GM19238 (cell line): ENCODE data around the gene EPO.
"Not testable (repeated sequence)": the region's sequence is repeated elsewhere in the genome, so short reads cannot be mapped to it uniquely, and the experiment has no call there.

Experiments used
- DNase-seq: peaks from one replicate; pipeline ENCODE4 v3.0.0; 2011; ENCODE audit warnings: low spot score; ENCODE audit not compliant: insufficient read length

Gene EPO

DNA sequence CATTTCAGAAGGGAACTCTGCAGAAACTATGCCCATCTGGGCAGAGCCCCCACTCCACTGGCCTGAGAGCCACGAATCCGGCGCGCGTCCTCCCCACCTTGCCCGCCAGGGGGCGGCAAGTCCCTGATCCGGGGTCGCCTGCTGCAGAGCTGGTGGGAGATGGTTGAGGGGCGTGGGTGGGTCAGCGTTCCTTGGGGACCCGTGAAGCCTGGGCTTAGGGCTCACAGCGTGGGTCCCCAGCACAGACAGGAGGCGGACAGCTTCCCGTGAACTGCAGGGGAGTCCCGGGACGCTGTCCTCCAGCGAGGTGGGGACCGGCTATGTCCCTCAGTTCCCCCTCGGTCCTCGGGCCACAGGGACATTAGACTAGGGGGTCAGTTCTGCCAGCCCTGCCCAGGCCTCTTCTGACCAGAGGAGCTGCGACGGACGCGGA lies 14.9 kb upstream of the EPO start:
- DNase-seq, result peak; percentile 90

DNA sequence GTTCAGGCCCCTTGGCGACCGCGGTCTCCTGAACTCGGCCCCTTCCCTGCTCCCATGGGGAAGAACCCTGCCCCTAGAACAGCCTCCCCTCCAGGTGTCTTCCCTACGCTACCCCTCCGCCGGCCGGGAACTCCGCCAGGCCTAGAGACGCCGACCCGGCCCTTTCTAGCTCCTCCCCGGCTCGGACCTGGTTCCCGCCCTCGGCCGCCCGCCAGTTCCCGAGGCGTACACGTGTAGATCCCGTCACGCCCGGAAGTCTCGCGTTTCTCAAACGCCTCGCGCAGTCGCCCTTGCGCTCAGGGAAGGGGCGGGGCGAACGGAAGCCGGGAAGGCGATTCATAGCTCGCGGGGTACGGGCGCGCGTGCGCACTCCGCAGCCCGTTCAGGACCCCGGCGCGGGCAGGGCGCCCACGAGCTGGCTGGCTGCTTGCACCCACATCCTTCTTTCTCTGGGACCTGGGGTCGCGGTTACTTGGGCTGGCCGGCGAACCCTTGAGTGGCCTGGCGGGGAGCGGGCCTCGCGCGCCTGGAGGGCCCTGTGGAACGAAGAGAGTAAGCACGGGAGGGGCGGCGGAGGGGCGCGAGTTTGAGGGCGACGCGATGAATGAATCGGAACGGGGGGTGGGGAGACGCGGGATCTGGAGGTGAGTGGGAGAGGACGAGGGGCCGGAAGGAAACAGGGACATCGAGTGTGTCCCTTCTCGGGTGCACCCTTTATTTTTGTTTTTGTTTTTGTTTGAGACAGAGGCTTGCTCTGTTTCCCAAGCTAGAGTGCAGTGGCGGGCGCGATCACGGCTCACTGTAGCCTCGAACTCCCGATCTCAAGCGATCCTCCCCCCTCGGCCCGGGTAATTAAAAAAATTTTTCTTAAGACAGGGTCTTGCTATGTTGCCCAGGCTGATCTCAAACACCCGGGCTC lies 14.3 kb upstream of the EPO start, which contains the start of gene POP7:
POP7 (plus strand) TSS at position 369 of the 919 bp plus-strand sequence. CDS start 710 bp downstream, outside the sequence.
- DNase-seq, result peak; percentile 95

DNA sequence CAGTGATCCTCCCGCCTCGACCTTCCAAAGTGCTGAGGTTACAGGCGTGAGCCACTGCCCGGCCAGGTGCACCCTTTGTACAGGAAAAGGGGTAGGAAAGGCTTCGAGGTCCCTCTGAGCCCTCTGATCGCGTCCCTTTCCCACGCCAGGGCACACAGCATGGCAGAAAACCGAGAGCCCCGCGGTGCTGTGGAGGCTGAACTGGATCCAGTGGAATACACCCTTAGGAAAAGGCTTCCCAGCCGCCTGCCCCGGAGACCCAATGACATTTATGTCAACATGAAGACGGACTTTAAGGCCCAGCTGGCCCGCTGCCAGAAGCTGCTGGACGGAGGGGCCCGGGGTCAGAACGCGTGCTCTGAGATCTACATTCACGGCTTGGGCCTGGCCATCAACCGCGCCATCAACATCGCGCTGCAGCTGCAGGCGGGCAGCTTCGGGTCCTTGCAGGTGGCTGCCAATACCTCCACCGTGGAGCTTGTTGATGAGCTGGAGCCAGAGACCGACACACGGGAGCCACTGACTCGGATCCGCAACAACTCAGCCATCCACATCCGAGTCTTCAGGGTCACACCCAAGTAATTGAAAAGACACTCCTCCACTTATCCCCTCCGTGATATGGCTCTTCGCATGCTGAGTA lies 13.5 kb upstream of the EPO start:
- DNase-seq, result no peak

DNA sequence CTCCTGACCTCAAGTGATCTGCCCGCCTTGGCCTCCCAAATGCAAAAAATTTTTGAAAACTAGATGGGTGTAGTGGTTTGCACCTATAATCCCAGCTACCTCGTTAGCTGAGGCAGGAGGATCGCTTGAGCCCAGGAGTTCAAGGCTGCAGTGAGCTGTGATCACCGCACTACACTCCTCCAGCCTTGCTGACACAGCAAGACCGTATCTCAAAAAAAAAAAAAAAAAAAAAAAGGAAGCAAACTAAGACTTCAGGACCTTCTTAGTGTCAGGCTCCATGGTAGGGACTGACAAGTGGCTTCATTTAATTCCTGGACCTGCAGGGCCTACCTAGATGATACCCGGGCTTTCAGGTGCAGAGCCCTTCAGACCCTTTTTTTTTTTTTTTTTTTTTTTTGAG lies 11.9 kb upstream of the EPO start:
- no peak for DNase-seq

DNA sequence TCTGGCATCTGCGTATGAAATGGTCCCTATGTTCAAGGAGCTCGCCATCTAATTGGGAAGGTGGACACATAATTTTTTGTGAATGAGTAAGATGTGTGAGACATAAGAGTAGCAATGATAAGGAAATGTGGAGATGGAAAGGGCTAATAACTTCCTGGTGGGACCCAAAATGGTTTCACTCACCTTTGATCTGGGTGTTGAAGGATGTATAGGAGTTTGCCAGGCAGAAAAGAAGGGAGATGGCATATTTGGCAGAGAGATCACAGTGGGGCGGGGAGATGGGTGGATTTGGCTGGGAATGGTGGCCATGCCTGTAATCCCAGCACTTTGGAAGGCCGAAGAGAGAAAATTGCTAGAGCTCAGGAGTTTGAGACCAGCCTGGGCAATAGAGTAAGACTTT lies 9.8 kb upstream of the EPO start:
- DNase-seq, result no peak

DNA sequence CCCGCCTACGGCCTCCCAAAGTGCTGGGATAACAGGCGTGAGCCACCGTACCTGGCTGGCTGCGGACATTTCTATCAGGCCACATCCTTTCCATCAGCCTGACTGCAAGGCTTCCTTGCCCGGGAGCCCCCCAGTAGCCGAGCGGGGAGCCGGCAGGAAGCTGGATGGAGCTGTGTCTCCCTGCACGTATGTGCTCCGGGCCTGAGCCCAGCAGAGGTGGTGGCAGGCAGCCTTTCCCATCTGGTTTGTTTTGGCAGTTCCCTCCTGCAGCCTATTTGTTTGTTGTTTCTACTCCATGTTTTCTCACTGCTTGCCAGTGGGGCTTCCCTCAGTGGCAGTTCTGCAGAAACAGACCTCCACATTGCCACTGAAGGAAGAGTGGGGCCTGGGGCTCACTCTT lies 8.9 kb upstream of the EPO start:
- DNase-seq, result no peak

DNA sequence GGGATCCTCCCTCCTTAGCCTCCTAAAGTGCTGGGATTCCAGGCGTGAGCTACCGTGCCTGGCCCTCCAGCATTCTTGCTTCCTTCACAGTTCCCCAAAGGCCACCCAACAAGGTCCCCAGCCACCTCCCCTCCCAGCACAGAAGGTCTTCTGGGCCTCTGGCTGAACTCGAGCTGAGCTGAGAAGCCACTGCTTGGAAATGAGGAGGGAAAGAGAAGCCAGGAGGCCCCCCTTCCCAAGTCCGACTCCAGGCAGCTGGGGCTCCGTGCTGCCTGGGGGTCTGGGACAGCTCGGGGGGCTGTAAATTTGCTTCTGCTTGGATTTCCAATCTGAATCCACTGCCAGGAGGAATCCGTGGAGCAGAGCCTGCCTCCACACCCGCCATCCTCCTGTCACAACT lies 5.5 kb upstream of the EPO start:
- DNase-seq, result no peak

DNA sequence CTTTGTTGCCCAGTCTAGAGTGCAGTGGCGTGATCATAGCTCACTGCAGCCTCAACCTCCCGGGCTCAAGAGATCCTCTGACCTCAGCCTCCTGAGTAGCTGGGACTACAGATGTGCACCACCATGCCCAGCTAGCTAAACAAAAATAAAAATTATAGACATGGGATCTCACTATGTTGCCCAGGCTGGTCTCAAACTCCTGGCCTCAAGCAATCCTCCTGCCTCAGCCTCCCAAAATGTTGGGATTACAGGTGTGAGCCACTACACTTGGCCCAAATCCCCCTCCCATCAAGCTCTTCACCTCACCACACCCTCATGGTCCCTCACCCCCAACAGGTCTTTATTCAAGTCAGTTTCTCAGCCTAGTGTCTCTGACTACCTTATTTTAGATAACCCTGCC lies 3.2 kb upstream of the EPO start:
- not testable (repeated sequence) for DNase-seq

DNA sequence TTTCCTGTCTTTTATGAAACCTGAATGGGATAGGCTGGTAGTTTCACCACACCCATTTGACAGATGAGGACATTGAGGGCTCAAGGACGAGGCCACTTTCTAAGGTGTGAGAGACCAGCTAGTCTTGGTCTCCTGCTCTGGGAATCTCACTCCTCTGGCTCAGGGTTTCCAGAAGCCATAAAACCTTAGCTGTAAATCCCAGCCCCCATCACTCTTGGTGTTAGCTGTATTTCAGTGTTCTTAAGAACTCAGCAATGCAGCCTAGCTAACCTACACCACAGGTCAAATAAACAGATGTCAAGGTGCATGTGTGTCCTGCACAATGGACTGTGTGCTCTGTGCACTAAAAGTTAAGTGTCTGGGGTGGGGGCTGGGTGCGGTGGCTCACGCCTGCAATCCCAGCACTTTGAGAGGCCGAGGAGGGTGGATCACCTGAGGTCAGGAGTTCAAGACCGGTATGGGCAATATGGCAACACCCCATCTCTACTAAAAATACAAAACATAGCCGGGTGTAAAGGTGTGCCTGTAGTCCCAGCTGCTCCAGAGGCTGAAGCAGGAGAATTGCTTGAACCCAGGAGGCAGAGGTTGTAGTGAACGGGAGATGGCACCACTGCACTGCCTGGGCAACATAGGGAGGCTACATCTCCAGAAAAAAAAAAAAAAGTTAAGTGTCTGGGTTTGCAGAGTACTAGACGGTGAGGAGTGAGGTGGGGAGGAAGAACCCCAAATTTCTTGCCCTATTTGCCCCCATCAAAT lies 567 bp upstream of the EPO start:
- DNase-seq, result no peak

DNA sequence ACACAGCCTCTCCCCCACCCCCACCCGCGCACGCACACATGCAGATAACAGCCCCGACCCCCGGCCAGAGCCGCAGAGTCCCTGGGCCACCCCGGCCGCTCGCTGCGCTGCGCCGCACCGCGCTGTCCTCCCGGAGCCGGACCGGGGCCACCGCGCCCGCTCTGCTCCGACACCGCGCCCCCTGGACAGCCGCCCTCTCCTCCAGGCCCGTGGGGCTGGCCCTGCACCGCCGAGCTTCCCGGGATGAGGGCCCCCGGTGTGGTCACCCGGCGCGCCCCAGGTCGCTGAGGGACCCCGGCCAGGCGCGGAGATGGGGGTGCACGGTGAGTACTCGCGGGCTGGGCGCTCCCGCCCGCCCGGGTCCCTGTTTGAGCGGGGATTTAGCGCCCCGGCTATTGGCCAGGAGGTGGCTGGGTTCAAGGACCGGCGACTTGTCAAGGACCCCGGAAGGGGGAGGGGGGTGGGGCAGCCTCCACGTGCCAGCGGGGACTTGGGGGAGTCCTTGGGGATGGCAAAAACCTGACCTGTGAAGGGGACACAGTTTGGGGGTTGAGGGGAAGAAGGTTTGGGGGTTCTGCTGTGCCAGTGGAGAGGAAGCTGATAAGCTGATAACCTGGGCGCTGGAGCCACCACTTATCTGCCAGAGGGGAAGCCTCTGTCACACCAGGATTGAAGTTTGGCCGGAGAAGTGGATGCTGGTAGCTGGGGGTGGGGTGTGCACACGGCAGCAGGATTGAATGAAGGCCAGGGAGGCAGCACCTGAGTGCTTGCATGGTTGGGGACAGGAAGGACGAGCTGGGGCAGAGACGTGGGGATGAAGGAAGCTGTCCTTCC lies 620 bp downstream of the EPO start:
- no peak for DNase-seq

DNA sequence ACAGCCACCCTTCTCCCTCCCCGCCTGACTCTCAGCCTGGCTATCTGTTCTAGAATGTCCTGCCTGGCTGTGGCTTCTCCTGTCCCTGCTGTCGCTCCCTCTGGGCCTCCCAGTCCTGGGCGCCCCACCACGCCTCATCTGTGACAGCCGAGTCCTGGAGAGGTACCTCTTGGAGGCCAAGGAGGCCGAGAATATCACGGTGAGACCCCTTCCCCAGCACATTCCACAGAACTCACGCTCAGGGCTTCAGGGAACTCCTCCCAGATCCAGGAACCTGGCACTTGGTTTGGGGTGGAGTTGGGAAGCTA lies 1.2 kb downstream of the EPO start:
- no peak for DNase-seq

DNA sequence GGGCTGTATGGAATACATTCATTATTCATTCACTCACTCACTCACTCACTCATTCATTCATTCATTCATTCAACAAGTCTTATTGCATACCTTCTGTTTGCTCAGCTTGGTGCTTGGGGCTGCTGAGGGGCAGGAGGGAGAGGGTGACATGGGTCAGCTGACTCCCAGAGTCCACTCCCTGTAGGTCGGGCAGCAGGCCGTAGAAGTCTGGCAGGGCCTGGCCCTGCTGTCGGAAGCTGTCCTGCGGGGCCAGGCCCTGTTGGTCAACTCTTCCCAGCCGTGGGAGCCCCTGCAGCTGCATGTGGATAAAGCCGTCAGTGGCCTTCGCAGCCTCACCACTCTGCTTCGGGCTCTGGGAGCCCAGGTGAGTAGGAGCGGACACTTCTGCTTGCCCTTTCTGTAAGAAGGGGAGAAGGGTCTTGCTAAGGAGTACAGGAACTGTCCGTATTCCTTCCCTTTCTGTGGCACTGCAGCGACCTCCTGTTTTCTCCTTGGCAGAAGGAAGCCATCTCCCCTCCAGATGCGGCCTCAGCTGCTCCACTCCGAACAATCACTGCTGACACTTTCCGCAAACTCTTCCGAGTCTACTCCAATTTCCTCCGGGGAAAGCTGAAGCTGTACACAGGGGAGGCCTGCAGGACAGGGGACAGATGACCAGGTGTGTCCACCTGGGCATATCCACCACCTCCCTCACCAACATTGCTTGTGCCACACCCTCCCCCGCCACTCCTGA lies 2.4 kb downstream of the EPO start:
- DNase-seq, result no peak

DNA sequence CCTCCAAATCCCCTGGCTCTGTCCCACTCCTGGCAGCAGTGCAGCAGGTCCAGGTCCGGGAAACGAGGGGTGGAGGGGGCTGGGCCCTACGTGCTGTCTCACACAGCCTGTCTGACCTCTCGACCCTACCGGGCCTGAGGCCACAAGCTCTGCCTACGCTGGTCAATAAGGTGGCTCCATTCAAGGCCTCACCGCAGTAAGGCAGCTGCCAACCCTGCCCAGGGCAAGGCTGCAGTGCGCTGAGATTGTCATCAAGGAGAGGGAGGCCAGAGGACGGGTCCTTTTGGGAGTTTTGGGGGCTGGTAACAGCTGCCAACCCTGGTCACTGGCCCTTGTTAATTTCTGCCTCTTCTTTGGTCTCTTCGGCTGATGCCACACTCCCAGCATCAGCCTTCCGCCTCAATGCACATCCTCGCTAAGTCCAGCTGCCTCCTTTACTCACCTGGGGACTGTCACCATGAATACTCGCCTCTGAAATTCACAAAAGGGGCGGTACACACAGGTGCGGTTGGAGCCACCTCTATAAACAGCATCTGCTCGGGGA lies 3.5 kb downstream of the EPO start:
- no peak for DNase-seq

DNA sequence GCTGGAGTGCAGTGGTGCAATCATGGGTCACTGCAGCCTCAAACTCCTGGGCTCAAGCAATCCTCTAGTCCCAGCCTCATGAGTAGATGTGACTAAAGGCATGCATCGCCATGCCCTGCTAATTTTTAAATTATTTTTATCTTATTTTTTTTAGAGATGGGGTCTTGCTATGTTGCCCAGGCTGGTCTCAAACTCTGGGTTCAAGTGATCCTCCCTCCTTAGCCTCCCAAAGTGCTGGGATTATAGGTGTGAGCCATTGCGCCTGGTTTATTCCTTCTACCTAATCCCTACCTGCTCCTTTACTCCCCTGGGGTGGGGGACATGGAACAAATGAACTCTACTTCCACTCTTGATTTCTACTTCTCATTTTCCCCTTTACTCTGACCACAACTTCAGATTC lies 4.1 kb downstream of the EPO start:
- not testable (repeated sequence) for DNase-seq

DNA sequence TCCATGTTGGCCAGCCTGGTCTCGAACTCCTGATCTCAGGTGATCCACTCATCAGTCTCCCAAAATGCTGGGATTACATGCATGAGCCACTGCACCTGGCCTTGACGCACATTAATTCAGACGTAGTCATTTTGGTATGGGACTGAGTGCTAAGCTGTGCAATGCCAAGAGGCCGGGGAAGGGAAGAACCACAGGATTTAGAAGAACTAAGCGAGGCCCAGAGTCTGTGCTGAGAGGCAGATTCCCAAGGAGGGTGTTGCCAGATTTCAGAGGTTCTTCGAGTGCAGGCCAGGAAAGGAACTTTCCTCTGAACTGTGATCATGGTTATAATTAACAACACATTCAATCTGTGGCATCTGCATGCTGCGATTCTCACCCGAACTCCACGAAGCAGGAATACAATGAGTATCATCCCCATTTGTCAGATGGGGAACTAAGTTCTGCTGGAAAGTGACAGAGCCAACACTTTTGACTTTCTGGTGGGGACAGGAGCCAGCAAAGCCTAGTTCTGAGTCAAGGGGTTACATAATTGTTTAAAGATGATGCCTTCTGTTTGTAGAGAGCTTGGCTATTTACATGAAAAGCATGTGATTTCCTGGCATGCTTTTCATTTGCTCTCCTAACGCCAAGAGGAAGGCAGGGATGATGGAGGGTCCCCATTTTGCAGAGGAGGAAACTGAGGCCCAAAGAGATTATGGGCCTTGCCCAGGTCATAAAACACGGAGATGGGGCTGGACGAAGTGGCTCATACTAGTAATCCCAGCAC lies 6.9 kb downstream of the EPO start:
- DNase-seq, result no peak

DNA sequence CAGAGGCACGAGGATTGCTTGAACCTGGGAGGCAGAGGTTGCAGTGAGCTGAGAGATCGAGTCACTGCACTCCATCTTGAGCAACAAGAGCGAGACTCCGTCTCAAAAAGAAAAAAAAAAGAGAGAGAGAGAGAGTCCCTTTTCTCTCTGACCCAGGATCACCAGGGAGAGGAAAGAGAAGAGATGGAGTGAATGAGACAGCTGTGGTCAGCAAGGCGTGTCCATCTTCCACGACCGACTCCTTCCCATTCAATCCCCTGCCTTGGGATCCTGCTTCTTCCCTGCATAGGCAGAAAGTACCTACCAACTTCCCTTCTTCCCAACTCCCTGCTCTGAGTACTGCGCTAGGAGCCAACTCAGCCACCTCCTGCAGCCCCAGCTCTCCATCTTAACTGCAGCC lies 7.9 kb downstream of the EPO start:
- DNase-seq, result no peak

DNA sequence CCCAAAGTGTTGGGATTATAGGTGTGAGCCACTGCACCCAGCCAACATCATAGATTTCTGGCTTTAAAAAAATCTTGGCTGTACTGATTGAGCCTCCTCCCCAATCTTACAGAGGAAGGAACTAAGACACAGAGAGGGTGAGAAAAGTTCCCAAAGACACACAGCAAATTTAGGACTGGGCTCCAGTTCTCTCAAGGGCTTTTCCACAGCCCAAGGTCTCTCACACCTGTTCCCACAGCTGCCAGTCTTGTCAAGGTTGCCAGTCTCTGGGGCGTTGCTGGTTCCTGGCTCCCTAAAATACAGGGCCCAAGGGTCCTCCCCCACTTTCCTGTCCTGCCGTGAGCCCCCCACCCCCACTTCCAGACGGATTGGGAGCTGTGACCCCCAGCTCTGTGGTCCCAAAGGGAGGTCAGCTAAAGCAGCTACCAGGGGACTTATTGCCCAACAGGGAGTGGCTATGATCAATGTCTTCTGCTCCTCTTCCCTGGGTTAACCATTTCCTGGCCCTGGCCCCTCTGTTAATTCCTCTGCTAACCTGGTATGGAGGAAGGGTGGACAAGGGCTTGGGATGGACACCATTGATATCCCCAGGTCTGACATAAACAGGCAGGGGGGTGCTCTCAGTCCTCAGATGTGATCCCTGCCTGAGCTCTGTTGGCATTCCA lies 10.0 kb downstream of the EPO start:
- no peak for DNase-seq

DNA sequence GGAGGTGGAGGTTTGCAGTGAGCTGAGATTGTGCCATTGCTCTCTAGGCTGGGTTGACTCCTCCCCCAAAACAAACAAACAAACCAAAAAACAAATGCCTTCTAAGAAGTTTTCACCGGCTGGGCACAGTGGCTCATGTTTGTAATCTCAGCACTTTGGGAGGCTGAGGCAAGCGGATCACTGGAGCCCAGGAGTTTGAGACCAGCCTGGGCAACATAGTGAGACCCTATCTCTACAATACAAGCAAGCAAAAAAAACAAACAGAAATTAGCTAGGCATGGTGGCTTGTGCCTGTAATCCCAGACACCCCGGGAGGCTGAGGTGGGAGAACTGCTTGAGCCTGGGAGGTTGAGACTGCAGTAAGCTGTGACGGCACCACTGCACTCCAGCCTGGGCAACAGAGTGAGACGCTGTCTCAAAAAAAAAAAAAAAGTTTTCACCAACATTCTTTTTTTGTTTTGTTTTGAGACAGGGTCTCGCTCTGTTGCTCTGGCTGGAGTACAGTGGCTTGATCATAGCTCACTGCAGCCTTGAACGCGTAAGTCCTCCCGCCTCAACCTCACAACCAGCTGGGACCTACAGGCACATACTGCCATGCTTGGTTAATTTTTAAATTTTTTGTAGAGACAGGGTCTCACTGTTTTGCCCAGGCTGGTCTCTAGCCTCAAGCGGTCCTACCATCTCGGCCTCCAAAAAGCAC lies 11.8 kb downstream of the EPO start:
- no peak for DNase-seq
